Erythroblast (primary cell): ENCODE measurements around the gene LYRM9.
"Not testable (repeated sequence)": the region's sequence is repeated elsewhere in the genome, so short reads cannot be mapped to it uniquely, and the experiment has no call there.

ENCODE experiments used
- DNase-seq, 2 experiments: peaks; one replicate each; lab custom pipeline; 2025; lab: John Stamatoyannopoulos, UW
- GATA1 ChIP-seq: IDR thresholded peaks from 2 replicates; pipeline ENCODE4 v1.6.1; 2011; ENCODE audit warnings: low read depth, mild to moderate bottlenecking, control low read depth, low read length, moderate library complexity
- POLR2A ChIP-seq: IDR thresholded peaks from 2 replicates; pipeline ENCODE4 v1.6.1; 2011; ENCODE audit warnings: mild to moderate bottlenecking, low read length

Gene LYRM9

DNA sequence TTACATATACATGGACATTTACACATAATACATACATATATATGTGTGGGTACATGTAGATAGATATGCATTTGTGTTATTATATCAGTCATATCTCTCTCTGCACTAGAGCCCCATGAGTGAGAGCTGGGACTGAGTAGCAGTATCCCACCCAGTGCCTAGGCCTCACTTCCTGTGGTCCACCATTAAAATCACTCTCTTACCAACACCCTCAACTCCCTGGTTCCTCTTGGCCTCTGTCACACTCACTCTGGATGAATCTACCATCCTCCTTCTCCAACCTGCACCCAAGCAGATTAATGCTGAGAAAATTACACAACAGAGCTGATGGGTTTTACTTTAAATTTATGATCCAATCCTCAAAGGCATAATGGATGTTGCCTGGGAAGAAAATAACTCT is 4.9 kb upstream of the LYRM9 start:
- TF ChIP-seq POLR2A, result no peak
- TF ChIP-seq GATA1, result no peak

DNA sequence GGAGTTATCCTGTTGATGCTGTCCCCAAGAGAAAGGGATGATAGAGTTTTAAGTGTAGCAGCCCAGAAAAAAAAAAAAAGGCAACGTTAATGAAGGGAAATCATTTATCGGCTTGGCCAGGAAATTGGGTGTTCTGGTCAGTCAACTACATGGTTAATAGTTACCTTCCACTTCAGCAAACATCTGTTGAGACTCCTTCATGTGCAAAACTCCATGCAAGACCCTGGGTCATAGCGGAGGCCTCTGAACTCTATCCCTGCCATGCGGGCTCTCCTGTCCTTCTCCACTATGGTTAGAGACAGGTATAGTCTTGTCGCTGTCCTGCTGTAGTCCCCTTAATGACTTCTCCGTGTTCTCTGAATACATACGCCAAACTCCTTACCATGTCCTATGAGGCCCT is 3.5 kb upstream of the LYRM9 start:
- no peak for DNase-seq
- TF ChIP-seq POLR2A, result no peak
- TF ChIP-seq GATA1, result no peak

More for the DNA sequence above, 4.9 kb upstream of the LYRM9 start:
- no peak for DNase-seq

DNA sequence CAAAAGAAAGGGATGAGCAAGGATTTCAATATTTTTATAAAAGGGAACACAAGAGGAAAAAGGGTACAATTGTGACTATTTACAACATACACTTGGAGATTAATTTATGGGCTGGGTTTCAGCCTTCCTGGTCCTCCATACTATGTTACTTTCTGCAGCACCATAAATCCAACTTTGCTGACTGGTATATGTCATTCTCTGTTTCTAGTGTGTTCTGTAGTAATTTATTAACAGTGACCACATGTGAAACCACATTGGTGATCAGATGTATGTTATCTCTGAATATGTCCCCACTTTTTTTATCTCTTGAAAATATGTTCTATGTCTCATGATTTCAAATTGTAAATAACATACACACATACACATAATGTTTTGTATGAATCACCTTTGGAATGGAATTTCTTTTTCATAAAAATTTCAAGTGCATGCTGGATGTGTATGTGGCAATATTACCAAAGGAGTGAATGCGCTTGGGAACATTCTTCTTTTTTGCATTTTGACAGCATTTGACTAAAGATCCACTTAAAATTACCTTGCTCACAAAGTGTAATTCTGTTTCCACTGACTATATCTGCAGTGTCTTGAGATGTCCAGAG is 2.9 kb upstream of the LYRM9 start:
- TF ChIP-seq GATA1 (no peak), POLR2A (no peak)
- no peak for DNase-seq

DNA sequence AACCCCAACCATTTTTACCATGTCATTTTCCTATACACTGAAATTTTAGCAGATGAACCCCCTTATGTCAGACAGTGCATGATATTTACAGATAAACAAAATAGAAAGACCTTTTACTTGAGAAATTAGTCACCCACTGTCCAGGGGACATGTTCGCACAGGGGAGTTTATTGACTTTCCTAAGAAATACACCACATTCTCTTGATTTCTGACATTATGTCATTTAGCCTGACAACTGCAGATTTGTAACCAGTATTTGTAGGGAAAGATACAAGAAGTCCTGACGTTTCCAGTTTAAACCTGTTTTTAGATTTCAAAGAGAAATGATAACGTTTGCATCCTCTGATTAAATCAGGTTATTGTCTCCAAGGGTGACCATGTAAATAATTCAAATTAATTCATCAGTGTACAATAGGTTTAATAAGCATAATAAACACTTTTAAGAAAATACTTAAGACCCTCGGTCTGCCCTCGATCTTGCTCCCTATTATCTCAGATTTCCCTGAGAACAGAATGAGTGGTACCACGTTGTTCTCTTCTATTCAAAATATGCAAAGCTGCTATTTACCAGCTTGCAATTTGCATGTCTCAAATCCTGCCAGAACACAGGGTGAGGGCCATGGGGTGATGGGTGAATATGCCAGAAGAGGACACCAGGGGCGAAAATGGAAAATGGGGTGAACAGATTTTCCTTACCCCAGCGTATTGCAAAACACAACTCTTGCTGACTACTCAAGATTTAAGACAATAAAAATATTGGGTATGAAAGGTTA is 2.1 kb upstream of the LYRM9 start:
- TF ChIP-seq GATA1 (no peak), POLR2A (no peak)
- peak in 1 of 2 experiments; percentile 14 for DNase-seq

DNA sequence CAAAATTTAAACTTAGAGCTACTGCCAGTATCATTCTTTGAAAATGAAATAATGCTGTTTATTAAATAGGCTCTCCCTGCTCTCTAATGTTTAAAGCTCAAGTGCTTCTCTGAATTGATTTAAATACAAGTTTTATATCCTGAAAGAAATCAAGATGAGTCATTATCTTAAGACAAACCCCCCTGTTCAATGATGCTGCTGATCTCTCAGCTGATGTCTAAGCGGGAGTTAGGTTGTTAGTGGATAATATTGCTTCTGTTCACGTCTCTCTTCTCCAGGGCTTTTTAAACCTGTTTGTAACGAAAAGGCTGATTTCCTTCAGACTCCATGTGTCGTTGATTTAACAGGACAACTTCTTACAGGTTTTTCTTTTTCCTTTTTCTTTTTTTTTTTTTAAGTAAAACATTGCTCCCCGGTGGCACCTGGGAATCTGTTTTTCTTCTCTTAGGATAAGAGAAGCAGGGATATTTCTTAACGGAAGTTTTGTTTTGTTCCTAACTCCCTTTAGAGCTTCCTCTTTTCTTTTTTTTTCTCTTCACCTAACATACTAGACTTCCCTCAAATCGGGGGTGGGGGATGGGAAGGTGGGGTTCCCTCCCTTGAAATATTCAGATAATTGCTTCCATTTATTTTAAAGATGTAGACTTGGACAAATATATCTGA is 807 bp upstream of the LYRM9 start:
- TF ChIP-seq POLR2A, result no peak
- TF ChIP-seq GATA1, result no peak
- peak; percentile 23 to 46 for DNase-seq

DNA sequence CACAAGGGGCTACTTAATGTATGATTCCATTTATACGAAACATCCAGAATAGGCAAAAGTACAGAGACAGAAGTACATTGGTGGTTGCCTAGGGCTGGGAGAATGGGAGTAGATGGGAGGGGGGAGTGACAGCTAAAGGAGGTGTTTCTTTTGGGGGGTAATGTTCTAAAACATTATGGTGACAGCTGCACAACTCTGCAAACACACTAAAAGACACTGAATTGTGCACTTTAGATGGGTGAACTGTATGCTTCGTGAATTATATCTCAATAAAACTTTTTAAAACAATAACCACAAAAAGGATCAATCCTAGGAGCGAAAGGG is 661 bp downstream of the LYRM9 start:
- TF ChIP-seq POLR2A, result no peak
- no peak for DNase-seq

DNA sequence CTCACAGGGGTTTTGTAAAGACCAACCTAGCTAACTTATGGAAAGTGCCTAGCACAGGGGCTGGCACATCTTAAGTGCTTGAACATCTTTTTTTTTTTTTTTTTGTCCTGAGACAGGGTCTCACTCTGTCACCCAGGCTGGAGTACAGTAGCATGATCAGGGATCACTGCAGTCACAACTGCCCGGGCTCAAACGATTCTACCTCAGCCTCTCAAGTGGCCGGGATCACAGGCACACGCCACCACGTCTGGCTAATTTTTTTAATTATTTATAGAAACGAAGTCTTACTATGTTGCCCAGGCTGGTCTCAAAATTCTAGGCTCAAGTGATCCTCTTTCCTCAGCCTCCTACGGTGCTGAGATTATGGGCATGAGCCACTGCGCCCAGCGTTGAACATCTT is 1.3 kb downstream of the LYRM9 start:
- no peak for DNase-seq
- TF ChIP-seq GATA1, result no peak

DNA sequence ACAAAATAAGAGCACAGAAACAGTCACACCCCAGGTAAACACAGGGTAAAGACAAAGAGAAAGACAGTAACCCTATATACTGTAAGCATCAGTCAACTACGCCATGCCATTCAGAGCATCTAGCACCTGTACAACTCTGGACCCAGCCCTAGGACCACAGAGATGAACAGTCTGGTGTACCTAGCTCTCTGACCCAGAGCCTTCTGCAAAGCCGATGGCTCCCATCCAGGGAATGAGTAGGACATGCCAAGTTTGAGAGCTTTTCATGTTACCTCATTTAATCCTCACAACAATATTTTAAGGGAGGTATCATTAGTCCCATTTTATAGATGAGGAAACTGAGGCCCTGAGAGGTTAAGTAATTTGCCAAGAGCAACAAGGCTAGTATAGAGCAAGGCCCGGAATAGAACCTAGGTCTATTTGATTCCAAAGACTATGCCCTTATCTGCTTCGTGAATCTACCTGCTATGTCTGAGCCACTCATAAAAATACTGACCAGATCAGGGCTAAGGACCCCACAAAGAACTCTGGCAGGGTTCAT is 3.4 kb downstream of the LYRM9 start:
- no peak for DNase-seq
- TF ChIP-seq GATA1 (no peak), POLR2A (no peak)

DNA sequence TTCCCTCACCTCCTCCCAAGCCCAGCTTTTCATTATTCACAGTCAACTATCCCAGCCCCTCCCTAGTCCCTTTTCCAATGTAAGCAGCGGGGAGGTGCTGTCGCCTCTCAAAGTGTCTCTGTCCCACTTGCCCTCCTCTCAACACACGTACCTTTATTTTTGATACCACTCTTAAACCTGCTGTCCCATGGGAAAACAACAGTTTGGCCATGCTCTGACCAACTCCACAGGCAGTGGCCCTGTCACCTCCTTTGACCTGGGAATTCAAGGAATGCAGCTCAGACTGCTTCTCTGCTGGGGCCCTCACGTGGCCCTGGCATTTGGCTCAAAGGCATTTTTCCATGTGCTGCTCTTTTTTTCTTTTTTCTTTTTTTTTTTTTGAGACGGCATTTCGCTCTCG is 4.2 kb downstream of the LYRM9 start:
- no peak for TF ChIP-seq GATA1
- no peak for TF ChIP-seq POLR2A
- no peak for DNase-seq

DNA sequence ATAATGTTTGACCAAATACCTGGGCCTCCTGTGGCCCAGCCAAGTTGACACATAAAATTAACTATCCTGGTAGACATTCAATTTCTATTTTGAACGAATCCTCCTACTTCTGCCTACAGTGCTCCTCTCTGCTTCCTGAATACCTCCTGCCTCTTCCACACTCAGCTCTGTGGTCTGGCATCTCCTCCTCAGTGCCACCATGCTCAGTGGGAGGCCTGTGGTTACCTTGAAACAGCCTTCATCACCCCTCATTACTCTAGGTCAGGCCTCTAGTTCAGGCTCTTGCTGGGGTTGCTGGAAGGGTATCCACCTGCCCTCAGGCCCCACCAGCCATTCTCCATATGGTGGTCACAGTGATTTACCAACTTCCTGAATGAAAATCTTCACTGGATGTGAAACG is 5.1 kb downstream of the LYRM9 start:
- TF ChIP-seq POLR2A (no peak), GATA1 (no peak)
- DNase-seq, result no peak

DNA sequence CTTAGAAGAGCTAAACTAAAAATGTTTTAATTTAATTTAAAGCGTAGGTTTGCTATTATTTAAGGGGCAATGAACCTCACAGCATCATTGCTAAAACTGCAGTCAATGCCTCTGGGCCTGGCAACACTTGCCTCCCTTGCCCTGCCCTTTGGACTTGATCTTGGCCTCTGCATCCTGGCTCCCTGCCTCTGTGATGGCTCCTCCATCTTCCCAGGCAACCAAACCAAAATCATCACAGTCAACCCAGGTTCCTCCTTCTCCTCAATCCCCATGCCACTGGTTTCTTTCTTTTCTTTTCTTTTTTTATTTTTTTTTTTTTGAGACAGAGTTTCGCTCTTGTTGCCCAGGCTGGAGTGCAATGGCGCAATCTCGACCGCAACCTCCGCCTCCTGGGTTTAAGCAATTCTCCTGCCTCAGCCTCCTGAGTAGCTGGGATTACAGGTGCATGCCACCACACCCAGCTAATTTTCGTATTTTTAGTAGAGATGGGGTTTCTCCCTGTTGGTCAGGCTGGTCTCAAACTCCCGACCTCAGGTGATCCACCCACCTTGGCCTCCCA is 6.7 kb downstream of the LYRM9 start:
- not testable (repeated sequence) for DNase-seq

DNA sequence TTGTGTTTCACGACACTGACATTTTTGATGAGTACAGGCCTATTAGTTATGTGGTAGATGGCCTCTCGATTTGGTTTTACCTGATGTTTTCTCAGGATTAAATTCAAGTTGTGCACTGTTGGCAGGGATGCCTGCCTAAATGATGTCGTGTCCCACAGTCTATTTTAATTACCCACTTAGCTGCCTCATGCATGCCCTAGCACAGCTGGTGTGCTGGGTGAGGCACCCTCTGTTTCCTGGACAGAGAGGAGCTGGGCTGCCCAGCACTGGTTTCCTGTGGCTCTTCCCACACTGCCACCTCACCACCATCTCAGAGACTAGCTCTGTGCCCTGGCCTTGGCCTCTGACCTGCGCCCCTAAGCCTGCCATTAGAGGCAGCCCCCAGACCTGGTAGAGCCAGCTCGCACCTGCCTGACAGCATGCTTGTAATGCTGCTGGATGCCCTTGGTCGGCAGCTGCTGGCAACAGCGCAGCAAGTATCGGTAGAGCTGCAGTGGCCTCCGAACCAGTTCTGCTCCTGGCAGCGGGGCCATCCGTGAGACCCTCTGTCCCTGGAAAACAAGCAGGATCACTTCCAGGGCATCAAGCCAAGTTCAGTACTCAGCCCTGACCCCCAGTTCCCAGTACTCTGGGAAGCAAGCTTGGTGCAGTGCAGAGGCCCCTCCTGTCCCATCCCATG is 10.9 kb downstream of the LYRM9 start:
- no peak for DNase-seq
- TF ChIP-seq POLR2A (no peak), GATA1 (no peak)

DNA sequence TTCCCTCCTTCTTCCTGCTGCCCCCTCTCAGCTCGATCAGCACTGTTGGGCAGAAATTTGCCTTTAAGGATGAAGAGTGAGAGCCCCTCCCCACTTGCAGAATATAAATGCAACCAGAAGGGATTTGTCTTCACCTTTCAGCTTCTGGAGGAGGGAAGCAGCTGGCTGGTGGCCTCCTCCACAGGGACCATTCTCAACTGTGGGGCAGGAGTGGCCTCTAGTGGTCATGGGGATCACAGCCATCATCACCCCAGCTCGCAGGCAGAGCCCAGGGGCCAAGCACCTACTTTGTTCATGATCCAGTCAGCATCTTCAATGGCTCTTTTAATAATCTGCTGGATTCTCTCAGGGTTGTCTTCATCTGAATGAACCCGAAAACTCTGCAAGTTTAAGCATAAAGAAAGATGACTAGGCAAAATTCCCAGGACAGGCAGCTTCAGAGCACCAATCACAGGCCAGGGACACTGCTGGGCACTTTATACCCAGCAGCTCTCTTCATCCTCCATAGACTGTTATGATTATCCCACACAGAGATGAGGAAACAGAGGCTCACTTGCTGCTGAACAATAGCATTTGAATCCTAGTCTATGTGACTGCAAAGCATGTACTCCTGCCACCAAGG is 13.1 kb downstream of the LYRM9 start:
- no peak for TF ChIP-seq POLR2A
- TF ChIP-seq GATA1, result no peak
- peak; percentile 53 to 78 for DNase-seq
